ENCODE data around the gene SPATA18. TPM values are rescaled to one million over a fixed set of nuclear protein-coding genes. Genes with fewer than 3 reads are reported as not detected.

Gene SPATA18
- total RNA-seq, 1 experiment from 2014 or later: 0.47 TPM

DNA sequence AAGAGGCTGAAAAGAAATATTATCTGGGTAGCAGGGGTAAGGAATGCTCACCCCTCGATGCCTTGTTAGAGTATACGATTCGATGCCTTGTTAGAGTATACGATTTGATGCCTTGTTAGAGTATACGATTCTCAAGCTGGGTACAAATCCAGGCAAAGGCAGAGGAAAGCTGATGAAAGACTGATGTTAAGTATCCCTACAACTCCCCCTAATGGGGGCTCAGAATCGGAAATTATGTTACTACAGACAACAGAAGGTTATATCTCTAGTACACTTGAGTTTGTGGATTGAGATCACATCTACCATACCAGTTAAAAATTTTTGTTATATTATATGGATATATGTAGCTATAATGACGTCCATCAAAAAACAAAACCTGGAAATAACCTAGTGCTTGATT lies 35.7 kb upstream of the SPATA18 start:
- Histone ChIP-seq H3K27ac (ENCODE audit: low read depth, low read length) (no peak overlapping the region), H4K20me1 (ENCODE audit: insufficient read depth) (no peaks in the 10 kb centered on the region), H3K4me3 (replicated peaks in 1 of 2; ENCODE audit: low read depth in 1 of 2, low read length in 2 of 2) (no peak overlapping the region), H3K9me3 (ENCODE audit: control insufficient read depth in 1 of 2, insufficient read depth in 1 of 2, low read depth in 1 of 2, low read length in 2 of 2) (no peaks in the 10 kb centered on the region), H3K36me3 (ENCODE audit: control insufficient read depth in 1 of 2, insufficient read depth in 2 of 2, low read length in 2 of 2) (no peaks in the 10 kb centered on the region), H3K9ac (ENCODE audit: low read length) (no peak overlapping the region), H3K79me2 (ENCODE audit: insufficient read depth, low read length) (no peaks in the 10 kb centered on the region), H3K27me3 (ENCODE audit: insufficient read depth, low read length) (no peaks in the 10 kb centered on the region), H2AFZ (ENCODE audit: low read depth, low read length, poor library complexity, severe bottlenecking) (no peak overlapping the region), H3K4me1 (ENCODE audit: control insufficient read depth in 1 of 2, insufficient read depth in 2 of 2, low read length in 2 of 2) (peaks cover 3 to 9% of the 10 kb centered on the region in 2 experiments), H3K9me2 (ENCODE audit: insufficient read depth) (no peaks in the 10 kb centered on the region), H3K4me2 (ENCODE audit: low read length) (no peak overlapping the region)
- ATAC-seq (no peak; the same call in 1 of the 2 replicates), DNase-seq (ENCODE audit: low read depth, low spot score) (no peak)
- BruUV-seq (replicated peaks): no TSS peak
- ChIA-PET POLR2A (no interaction called here), CTCF (no interaction called here), RAD21 (ENCODE audit: low non-redundant PET in 1 of 2, low total read pairs in 2 of 2, uncharacterized antibody in 2 of 2, unreplicated experiment in 2 of 2) (interaction anchor here in 1 of 2 experiments (0.7 kb wide), 1 partner anchor 65 kb away, joined by 3 read pairs; no protein-coding TSS in a partner anchor)
- intact Hi-C loops (cut with micrococcal nuclease): no loop called here
- TF ChIP-seq TCF7L2 (IDR thresholded peaks at IDR 0.05; ENCODE audit: borderline replicate concordance, extremely low read depth, insufficient read depth, insufficient read length) (no peak), CEBPB (IDR thresholded peaks at IDR 0.05; ENCODE audit: low read depth) (no peak), RAD21 (IDR thresholded peaks at IDR 0.05; ENCODE audit: low read depth) (peak; percentile 48), CTCF (IDR thresholded peaks at IDR 0.05 in 2 of 3, conservative IDR thresholded peaks at IDR 0.05 in 1 of 3; ENCODE audit: borderline replicate concordance in 1 of 3, insufficient read depth in 1 of 3, low read depth in 2 of 3, low read length in 2 of 3) (peak; percentile 4 to 20 (median 17); a peak in 1 of 6 replicates), EGR1 (IDR thresholded peaks at IDR 0.05; ENCODE audit: low read depth) (no peak)

DNA sequence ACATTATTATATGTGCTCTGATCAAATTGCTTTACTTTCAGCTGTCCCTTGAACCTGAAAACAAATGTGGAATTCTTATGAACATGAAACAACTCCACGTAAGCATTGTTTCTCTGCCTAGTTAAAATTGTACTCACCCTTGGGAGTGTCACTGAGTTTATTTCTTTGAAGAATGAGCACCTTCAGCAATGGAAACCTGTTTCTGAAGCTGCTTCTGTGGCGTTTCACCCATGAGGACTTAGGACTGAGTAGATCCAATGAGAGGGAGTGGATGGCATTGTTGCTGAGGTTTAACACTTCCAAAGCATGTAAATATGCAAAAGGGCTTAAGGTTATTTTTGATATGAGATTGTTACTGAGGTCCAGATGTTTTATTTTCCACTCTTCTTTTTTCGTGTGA lies 34.1 kb upstream of the SPATA18 start:
- ChIA-PET POLR2A (no interaction called here), RAD21 (ENCODE audit: low non-redundant PET in 1 of 2, low total read pairs in 2 of 2, uncharacterized antibody in 2 of 2, unreplicated experiment in 2 of 2) (no interaction called here), CTCF (no interaction called here)
- Histone ChIP-seq H3K9me2 (ENCODE audit: insufficient read depth) (no peaks in the 10 kb centered on the region), H3K36me3 (ENCODE audit: control insufficient read depth in 1 of 2, insufficient read depth in 2 of 2, low read length in 2 of 2) (no peaks in the 10 kb centered on the region), H3K4me2 (ENCODE audit: low read length) (no peak overlapping the region), H3K27me3 (ENCODE audit: insufficient read depth, low read length) (no peaks in the 10 kb centered on the region), H3K4me3 (replicated peaks in 1 of 2; ENCODE audit: low read depth in 1 of 2, low read length in 2 of 2) (no peak overlapping the region), H3K79me2 (ENCODE audit: insufficient read depth, low read length) (no peaks in the 10 kb centered on the region), H4K20me1 (ENCODE audit: insufficient read depth) (no peaks in the 10 kb centered on the region), H2AFZ (ENCODE audit: low read depth, low read length, poor library complexity, severe bottlenecking) (no peak overlapping the region), H3K27ac (ENCODE audit: low read depth, low read length) (no peak overlapping the region), H3K9me3 (ENCODE audit: control insufficient read depth in 1 of 2, insufficient read depth in 1 of 2, low read depth in 1 of 2, low read length in 2 of 2) (no peaks in the 10 kb centered on the region), H3K4me1 (ENCODE audit: control insufficient read depth in 1 of 2, insufficient read depth in 2 of 2, low read length in 2 of 2) (peaks cover 7 to 12% of the 10 kb centered on the region in 2 experiments), H3K9ac (ENCODE audit: low read length) (no peak overlapping the region)
- intact Hi-C loops (cut with micrococcal nuclease): no loop called here
- TF ChIP-seq JUND (IDR thresholded peaks at IDR 0.05) (no peak), TCF7L2 (IDR thresholded peaks at IDR 0.05; ENCODE audit: borderline replicate concordance, extremely low read depth, insufficient read depth, insufficient read length) (no peak), POLR2A (IDR thresholded peaks at IDR 0.05; ENCODE audit: borderline replicate concordance, extremely low read depth, insufficient read depth, insufficient read length) (no peak)
- DNase-seq (ENCODE audit: low read depth, low spot score): no peak
- BruUV-seq (replicated peaks): no TSS peak
- ATAC-seq: no peak
